Liver (tissue), 9 donors: ENCODE results near the gene RABEP2. TPM values are rescaled to one million over a fixed set of nuclear protein-coding genes. Genes with fewer than 3 reads are reported as not detected.

ENCODE experiments used
- DNase-seq: peaks from one replicate; pipeline ENCODE4 v3.0.0-alpha.2; 2017; ENCODE audit warnings: low spot score
- H3K27ac ChIP-seq, 2 donors: one replicate each; pipeline ENCODE4 v1.7.0; 2013; ENCODE audit warnings: inconsistent platforms in 2 of 2, low read length in 2 of 2, control low read depth in 1 of 2, low read depth in 1 of 2, mild to moderate bottlenecking in 1 of 2
- H3K27me3 ChIP-seq, 4 donors: one replicate each; pipeline versions ENCODE4 v1.6.1 to v1.7.0; 2013; ENCODE audit warnings: low read length in 3 of 4, inconsistent platforms in 1 of 4, mild to moderate bottlenecking in 1 of 4, moderate library complexity in 1 of 4; ENCODE audit not compliant: control insufficient read depth in 4 of 4, insufficient read depth in 4 of 4
- H3K36me3 ChIP-seq, 4 donors: one replicate each; pipeline versions ENCODE4 v1.6.1 to v1.7.0; 2013; ENCODE audit warnings: low read length in 3 of 4, mild to moderate bottlenecking in 3 of 4, low read depth in 1 of 4, moderate library complexity in 1 of 4; ENCODE audit not compliant: control insufficient read depth in 4 of 4, insufficient read depth in 3 of 4
- H3K4me1 ChIP-seq, 4 donors: one replicate each; pipeline versions ENCODE4 v1.6.1 to v1.7.0; 2013; ENCODE audit warnings: low read length in 3 of 4, mild to moderate bottlenecking in 3 of 4, moderate library complexity in 1 of 4; ENCODE audit not compliant: control insufficient read depth in 4 of 4, insufficient read depth in 4 of 4
- H3K4me3 ChIP-seq, 3 donors: one replicate each; pipeline versions ENCODE4 v1.6.1 to v1.7.0; 2013; ENCODE audit warnings: low read length in 3 of 3, control low read depth in 1 of 3, low read depth in 1 of 3, mild to moderate bottlenecking in 1 of 3
- H3K9ac ChIP-seq, 2 donors: one replicate each; pipeline ENCODE4 v1.7.0; 2013; ENCODE audit warnings: low read length in 2 of 2, mild to moderate bottlenecking in 2 of 2, moderate library complexity in 2 of 2, control low read depth in 1 of 2, low read depth in 1 of 2
- H3K9me3 ChIP-seq, 4 donors: one replicate each; pipeline versions ENCODE4 v1.6.1 to v1.7.0; 2013; ENCODE audit warnings: low read length in 3 of 4; ENCODE audit not compliant: control insufficient read depth in 4 of 4
- ATF3 ChIP-seq: IDR thresholded peaks from 2 replicates; pipeline ENCODE4 v1.6.1; 2016; ENCODE audit warnings: antibody characterized with exemption
- EGR1 ChIP-seq, 2 donors: IDR thresholded peaks; 2 replicates each; pipeline ENCODE4 v1.6.1; 2016 to 2018; ENCODE audit warnings: antibody characterized with exemption in 2 of 2, low read depth in 2 of 2
- FOXA1 ChIP-seq: IDR thresholded peaks from 2 replicates; pipeline ENCODE4 v1.6.1; 2016; ENCODE audit warnings: antibody characterized with exemption
- GABPA ChIP-seq, 2 donors: IDR thresholded peaks in 1 of 2; conservative IDR thresholded peaks in 1 of 2; 2 replicates each; pipeline ENCODE4 v1.6.1; 2016; ENCODE audit warnings: antibody characterized with exemption in 2 of 2, mild to moderate bottlenecking in 1 of 2, moderate library complexity in 1 of 2
- JUND ChIP-seq, 2 donors: IDR thresholded peaks; 2 replicates each; pipeline ENCODE4 v1.6.1; 2016; ENCODE audit warnings: antibody characterized with exemption in 2 of 2
- NR2F2 ChIP-seq: IDR thresholded peaks from 2 replicates; pipeline ENCODE4 v1.6.1; 2016; ENCODE audit warnings: antibody characterized with exemption
- RAD21 ChIP-seq, 2 donors: IDR thresholded peaks; 2 replicates each; pipeline ENCODE4 v1.6.1; 2016; ENCODE audit warnings: antibody characterized with exemption in 2 of 2, mild to moderate bottlenecking in 2 of 2
- REST ChIP-seq: IDR thresholded peaks from 2 replicates; pipeline ENCODE4 v1.6.1; 2016; ENCODE audit warnings: antibody characterized with exemption, mild to moderate bottlenecking
- TAF1 ChIP-seq: conservative IDR thresholded peaks from 2 replicates; pipeline ENCODE4 v1.6.1; 2016; ENCODE audit warnings: antibody characterized with exemption, mild to moderate bottlenecking
- YY1 ChIP-seq: IDR thresholded peaks from 2 replicates; pipeline ENCODE4 v1.6.1; 2016; ENCODE audit warnings: antibody characterized with exemption, mild to moderate bottlenecking
- ZBTB33 ChIP-seq: IDR thresholded peaks from 2 replicates; pipeline ENCODE4 v1.6.1; 2016; ENCODE audit warnings: antibody characterized with exemption
- WGBS: extraction: QIAGEN DNeasy Blood & Tissue Kit; methylation state at CpG from one replicate; pipeline ENCODE4 v1.1.7; 2013; 5-methylcytosine and 5-hydroxymethylcytosine counted together
- polyA plus RNA-seq, 2 donors: library from polyadenylated mRNA; stranded (reverse) in 1 of 2; unstranded in 1 of 2; fragments of 200-250 nt in 1 of 2; fragments of >200 nt in 1 of 2; fragmentation: Nextera tagmentation in 1 of 2; extraction: Ambion mirVana in 1 of 2; gene quantifications; one replicate each; pipeline versions ENCODE4 v1.2.1 to v1.2.3, GENCODE V29; 2013 to 2015
- total RNA-seq, 2 donors: library from RNA; depleted of rRNA; stranded (reverse); fragments of >200 nt; gene quantifications; one replicate each; pipeline ENCODE4 v1.2.3, GENCODE V29; 2014
- TF ChIP-seq, protein P1 (sequence below): fragments of 150-350 bp; IDR thresholded peaks from 2 replicates; pipeline ENCODE4 v1.5.1; 2017; ENCODE audit warnings: improper control_type of control experiment, low read depth, low read length; ENCODE audit not compliant: missing input control
- donor health status: healthy.
- donor health status: healthy.
- donor health status: healthy.
- donor health status: healthy.
- donor health status: healthy.

The RABEP2 gene
- total and polyA plus RNA-seq, 4 donors: 3.0 to 16.1 (median 8.3) TPM

- Histone ChIP-seq H3K9me3 (no peaks in the 10 kb centered on the region), H3K27me3 (no peaks in the 10 kb centered on the region), H3K36me3 (peaks cover 7 to 24% (median 18%) of the 10 kb centered on the region in 4 donors), H3K27ac (no peak overlapping the region), H3K9ac (no peak overlapping the region), H3K4me3 (no peak overlapping the region), H3K4me1 (peaks cover 0 to 20% (median 17%) of the 10 kb centered on the region in 4 donors)
- TF ChIP-seq JUND (IDR thresholded peaks at IDR 0.05) (no peak), EGR1 (IDR thresholded peaks at IDR 0.05; ENCODE audit: low read depth in 2 of 2) (no peak), NR2F2 (no peak), REST (no peak), RAD21 (IDR thresholded peaks at IDR 0.05) (no peak), TAF1 (no peak), ZBTB33 (no peak), GABPA (IDR thresholded peaks at IDR 0.05 in 1 of 2, conservative IDR thresholded peaks at IDR 0.05 in 1 of 2) (no peak), FOXA1 (no peak), ATF3 (no peak), YY1 (no peak)
- TF ChIP-seq, protein P1, sequence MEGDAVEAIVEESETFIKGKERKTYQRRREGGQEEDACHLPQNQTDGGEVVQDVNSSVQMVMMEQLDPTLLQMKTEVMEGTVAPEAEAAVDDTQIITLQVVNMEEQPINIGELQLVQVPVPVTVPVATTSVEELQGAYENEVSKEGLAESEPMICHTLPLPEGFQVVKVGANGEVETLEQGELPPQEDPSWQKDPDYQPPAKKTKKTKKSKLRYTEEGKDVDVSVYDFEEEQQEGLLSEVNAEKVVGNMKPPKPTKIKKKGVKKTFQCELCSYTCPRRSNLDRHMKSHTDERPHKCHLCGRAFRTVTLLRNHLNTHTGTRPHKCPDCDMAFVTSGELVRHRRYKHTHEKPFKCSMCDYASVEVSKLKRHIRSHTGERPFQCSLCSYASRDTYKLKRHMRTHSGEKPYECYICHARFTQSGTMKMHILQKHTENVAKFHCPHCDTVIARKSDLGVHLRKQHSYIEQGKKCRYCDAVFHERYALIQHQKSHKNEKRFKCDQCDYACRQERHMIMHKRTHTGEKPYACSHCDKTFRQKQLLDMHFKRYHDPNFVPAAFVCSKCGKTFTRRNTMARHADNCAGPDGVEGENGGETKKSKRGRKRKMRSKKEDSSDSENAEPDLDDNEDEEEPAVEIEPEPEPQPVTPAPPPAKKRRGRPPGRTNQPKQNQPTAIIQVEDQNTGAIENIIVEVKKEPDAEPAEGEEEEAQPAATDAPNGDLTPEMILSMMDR: no peak
- 90% methylated on average over 12 of the region's 12 CpGs for WGBS
- no peak for DNase-seq
Measured at GRCh38 chr16:28865001-28865688, 59.9 kb downstream of the RABEP2 start.
